Heart left ventricle (tissue), 16 donors: Measurements from ENCODE around the gene MEX3C. TPM values are rescaled to one million over a fixed set of nuclear protein-coding genes. Genes with fewer than 3 reads are reported as not detected.
A peak's percentile ranks its signal among the peaks of the same experiment; 100 is the strongest.

Experiments
- ATAC-seq, 4 donors: fragments of 200-7000 bp; cut with Tn5 transposase; one replicate each; pipeline ENCODE4 v1.9.1; 2020 to 2022; ENCODE audit warnings: moderate library complexity in 4 of 4, mild to moderate bottlenecking in 3 of 4, moderate number of reproducible peaks in 1 of 4
- DNase-seq, 5 donors: peaks; one replicate each; pipeline ENCODE4 v3.0.0-alpha.2; 2020
- H3K27ac ChIP-seq, 12 donors: fragments of 200-600 bp; sonication (generic) in 4 of 12; one replicate each; pipeline versions ENCODE4 v1.5.0 to v1.8.0; 2016 to 2022; ENCODE audit warnings: mild to moderate bottlenecking in 2 of 12
- H3K27me3 ChIP-seq, 9 donors: fragments of 200-600 bp; sonication (generic) in 2 of 9; one replicate each; pipeline versions ENCODE4 v1.5.1 to v1.8.0; 2016 to 2022; ENCODE audit warnings: mild to moderate bottlenecking in 3 of 9
- H3K36me3 ChIP-seq, 9 donors: fragments of 200-600 bp; sonication (generic) in 2 of 9; one replicate each; pipeline versions ENCODE4 v1.5.0 to v1.8.0; 2018 to 2022; ENCODE audit warnings: mild to moderate bottlenecking in 2 of 9
- H3K4me1 ChIP-seq, 12 donors: fragments of 200-600 bp; sonication (generic) in 4 of 12; one replicate each; pipeline versions ENCODE4 v1.5.0 to v1.8.0; 2016 to 2022; ENCODE audit warnings: mild to moderate bottlenecking in 3 of 12
- H3K4me3 ChIP-seq, 12 donors: fragments of 200-600 bp; sonication (generic) in 4 of 12; one replicate each; pipeline versions ENCODE4 v1.5.0 to v1.8.0; 2017 to 2022; ENCODE audit warnings: mild to moderate bottlenecking in 9 of 12, moderate library complexity in 4 of 12
- H3K9me3 ChIP-seq, 12 donors: fragments of 200-600 bp; sonication (generic) in 4 of 12; one replicate each; pipeline versions ENCODE4 v1.5.0 to v1.8.0; 2016 to 2022; ENCODE audit warnings: mild to moderate bottlenecking in 1 of 12
- POLR2A ChIP-seq, 2 donors: fragments of 450-650 bp; IDR thresholded peaks; one replicate each; pipeline ENCODE4 v1.6.1; 2017; ENCODE audit warnings: antibody characterized with exemption in 2 of 2, mild to moderate bottlenecking in 2 of 2, moderate library complexity in 2 of 2
- WGBS, 4 donors: extraction: QIAGEN DNeasy Blood & Tissue Kit in 2 of 4; methylation state at CpG; one replicate each; pipeline versions ENCODE4 v1.1.5 to v1.1.7; 2013 to 2018; 5-methylcytosine and 5-hydroxymethylcytosine counted together
- intact Hi-C, 10 donors: fragments of 100-400 bp; cut with DNase I; formaldehyde crosslinking; loops; one replicate each; pipeline versions ENCODE4 v1.11.1 to v1.14.2; 2022
- polyA plus RNA-seq, 2 donors: library from polyadenylated mRNA; stranded (reverse); fragments of 200-250 nt; gene quantifications; one replicate each; pipeline ENCODE4 v1.2.3, GENCODE V29; 2013
- total RNA-seq, 9 donors: library from RNA; depleted of rRNA in 2 of 9; stranded (reverse); fragments of >200 nt in 2 of 9; fragmentation: NEBNext Ultra II Directional in 3 of 9; extraction: Animal tissue kit (Norgen Biotek cat#: 25700) in 3 of 9; gene quantifications; one replicate each; pipeline versions ENCODE4 v1.1.0 to v1.2.4, GENCODE V29; 2016 to 2023
- TF ChIP-seq, protein P1 (sequence below), 12 donors: fragments of 200-600 bp; sonication (generic) in 4 of 12; IDR thresholded peaks; one replicate each; pipeline versions ENCODE4 v1.5.0 to v1.8.0; 2018 to 2022; ENCODE audit warnings: antibody characterized with exemption in 12 of 12, mild to moderate bottlenecking in 5 of 12
- donor health status: ischemic (EF 13 %, LVEDD 7.1; RV severe dilation, severe dysfunction).
- donor health status: healthy with polysubstance abuse.
- donor health status: DM: no; HTN: yes; CAD: no.
- donor health status: DM: no; HTN: no; CAD: no.
- donor health status: ischemic (EF 25% LVEDD 6.9; RV normal size, moderate dysfunction).
- donor health status: ischemic (EF 25% LVEDD 5.7; RV mildly dilated, moderate dysfunction).
- donor health status: healthy.
- donor health status: DM: yes; HTN: yes; CAD: no.
- donor health status: ischemic (EF 35%, LVEDD 5.7; RV mildly dilated, moderate dysfunction).
- donor health status: nonischemic (EF 11% LVEDD 7.7; RV severe dilation, severe dysfunction).
- donor health status: DM: yes; HTN: yes; CAD: no.
- donor health status: PGD.
- donor health status: ischemic (EF 29% LVEDD 5.4; RV normal size, mild dysfunction).
- donor health status: nonischemic (EF 23%, LVEDD 6.1; RV moderate dilation, normal function).

The MEX3C gene
- total and polyA plus RNA-seq, 11 donors, result 6.2 to 28.2 (median 20.6) TPM

DNA sequence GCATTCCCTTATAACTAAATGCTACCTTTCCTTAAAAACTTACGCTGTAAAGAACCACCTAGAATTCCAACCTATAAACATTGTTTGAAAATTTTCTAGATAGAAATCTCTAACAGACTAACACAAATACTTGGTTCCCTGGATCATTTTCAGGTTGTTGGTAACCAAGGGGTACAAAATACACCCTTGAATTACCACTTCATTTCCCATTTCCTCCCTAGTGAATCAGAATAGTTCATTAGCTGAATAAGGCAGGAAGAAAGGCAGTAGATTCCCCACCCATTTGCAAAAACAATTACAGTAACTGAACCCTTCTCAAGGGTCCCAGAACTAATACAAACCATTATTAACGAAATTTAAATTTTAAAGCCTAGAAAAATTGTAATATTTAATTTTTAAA is 5.5 kb downstream of the MEX3C start:
- H3K9me3 ChIP-seq, result no peaks in the 10 kb centered on the region
- peaks cover 7 to 83% (median 61%) of the 10 kb centered on the region in 12 donors for H3K4me1 ChIP-seq
- 58 to 66% (median 62%) methylated on average over 2 of the region's 2 CpGs for WGBS, 4 donors
- peak overlapping the region in 1 of 12 donors; percentile 7 for H3K4me3 ChIP-seq
- peak overlapping the region in 8 of 12 donors; percentile 2 to 28 (median 18) for H3K27ac ChIP-seq
- ATAC-seq (no peak), DNase-seq (no peak)
- H3K36me3 ChIP-seq, result no peaks in the 10 kb centered on the region
- H3K27me3 ChIP-seq, result no peaks in the 10 kb centered on the region
- intact Hi-C loops, result loop anchor here in 2 of 10 donors (5.0 to 10.0 kb wide), 2 partner anchors 157 to 315 kb away; partner anchors contain the start of genes ME2 (in 1 of the 2) and SMAD4 (in 1 of the 2)
- TF ChIP-seq, protein P1, sequence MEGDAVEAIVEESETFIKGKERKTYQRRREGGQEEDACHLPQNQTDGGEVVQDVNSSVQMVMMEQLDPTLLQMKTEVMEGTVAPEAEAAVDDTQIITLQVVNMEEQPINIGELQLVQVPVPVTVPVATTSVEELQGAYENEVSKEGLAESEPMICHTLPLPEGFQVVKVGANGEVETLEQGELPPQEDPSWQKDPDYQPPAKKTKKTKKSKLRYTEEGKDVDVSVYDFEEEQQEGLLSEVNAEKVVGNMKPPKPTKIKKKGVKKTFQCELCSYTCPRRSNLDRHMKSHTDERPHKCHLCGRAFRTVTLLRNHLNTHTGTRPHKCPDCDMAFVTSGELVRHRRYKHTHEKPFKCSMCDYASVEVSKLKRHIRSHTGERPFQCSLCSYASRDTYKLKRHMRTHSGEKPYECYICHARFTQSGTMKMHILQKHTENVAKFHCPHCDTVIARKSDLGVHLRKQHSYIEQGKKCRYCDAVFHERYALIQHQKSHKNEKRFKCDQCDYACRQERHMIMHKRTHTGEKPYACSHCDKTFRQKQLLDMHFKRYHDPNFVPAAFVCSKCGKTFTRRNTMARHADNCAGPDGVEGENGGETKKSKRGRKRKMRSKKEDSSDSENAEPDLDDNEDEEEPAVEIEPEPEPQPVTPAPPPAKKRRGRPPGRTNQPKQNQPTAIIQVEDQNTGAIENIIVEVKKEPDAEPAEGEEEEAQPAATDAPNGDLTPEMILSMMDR (IDR thresholded peaks at IDR 0.05), result no peak
- no peak for TF ChIP-seq POLR2A (IDR thresholded peaks at IDR 0.05)

DNA sequence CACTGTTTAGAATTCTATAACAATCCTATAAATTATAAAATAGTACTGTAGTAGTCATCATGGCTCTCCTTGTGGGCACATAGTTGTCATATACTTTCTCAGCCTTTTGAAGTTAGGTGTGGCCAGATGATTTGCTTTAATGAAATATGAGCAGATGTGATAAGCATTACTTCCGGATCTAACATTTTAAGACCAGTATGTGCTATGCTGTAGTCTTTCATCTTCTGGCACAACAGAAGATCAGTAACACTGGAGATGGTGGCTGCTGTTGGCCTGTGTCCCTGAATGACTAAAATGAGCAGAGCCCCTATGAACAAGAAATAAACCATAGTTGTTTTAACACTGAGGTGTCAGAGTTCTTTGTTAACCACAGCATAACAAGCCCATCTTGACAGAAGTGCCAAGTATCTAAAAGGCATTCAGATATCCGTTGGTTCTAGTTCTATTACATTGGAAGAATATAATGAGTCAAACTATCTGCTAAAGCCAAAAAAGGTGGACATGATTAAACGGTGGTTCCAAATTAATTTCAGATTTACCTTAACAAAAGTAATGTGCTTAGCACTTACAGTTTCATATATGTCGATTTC is 6.3 kb downstream of the MEX3C start:
- H3K4me1 ChIP-seq, result peaks cover 7 to 91% (median 67%) of the 10 kb centered on the region in 12 donors
- TF ChIP-seq, protein P1 (IDR thresholded peaks at IDR 0.05), result no peak
- TF ChIP-seq POLR2A (IDR thresholded peaks at IDR 0.05), result no peak
- H3K9me3 ChIP-seq, result no peaks in the 10 kb centered on the region
- DNase-seq (no peak), ATAC-seq (peak; percentile 8 to 33 (median 12))
- peak overlapping the region in 1 of 12 donors; percentile 2 for H3K4me3 ChIP-seq
- intact Hi-C loops, result loop anchor here in 2 of 10 donors (5.0 to 10.0 kb wide), 2 partner anchors 156 to 314 kb away; partner anchors contain the start of genes ME2 (in 1 of the 2) and SMAD4 (in 1 of the 2)
- H3K36me3 ChIP-seq, result no peaks in the 10 kb centered on the region
- WGBS, 4 donors, result 19 to 25% (median 23%) methylated on average over 4 of the region's 4 CpGs
- H3K27ac ChIP-seq, result peak overlapping the region in 7 of 12 donors; percentile 2 to 28 (median 20)
- no peaks in the 10 kb centered on the region for H3K27me3 ChIP-seq

DNA sequence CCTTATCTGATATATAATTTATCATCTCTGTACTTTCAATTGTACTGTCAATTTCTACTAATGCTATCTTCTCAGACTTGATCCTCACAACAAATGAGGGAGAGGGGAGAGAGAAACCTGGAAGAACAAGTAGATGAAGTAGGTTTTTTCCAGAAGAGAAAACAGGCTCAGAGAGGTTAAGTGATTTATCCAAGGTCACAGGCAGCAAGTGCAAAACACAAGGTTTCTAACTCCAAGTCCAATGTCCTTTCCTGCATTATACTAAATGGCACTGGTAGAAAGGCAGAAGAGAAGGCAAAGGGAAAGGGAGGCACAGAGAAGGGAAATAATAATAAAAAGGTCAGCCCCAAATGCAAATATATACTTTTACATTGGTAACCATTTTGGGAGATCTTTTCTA is 7.5 kb downstream of the MEX3C start:
- no peaks in the 10 kb centered on the region for H3K36me3 ChIP-seq
- H3K27me3 ChIP-seq, result no peaks in the 10 kb centered on the region
- H3K4me3 ChIP-seq, result no peak overlapping the region
- intact Hi-C loops, result loop anchor here in 2 of 10 donors (5.0 to 10.0 kb wide), 2 partner anchors 155 to 313 kb away; partner anchors contain the start of genes ME2 (in 1 of the 2) and SMAD4 (in 1 of the 2)
- no peak for DNase-seq
- no peak for ATAC-seq
- peaks cover 7 to 87% (median 63%) of the 10 kb centered on the region in 12 donors for H3K4me1 ChIP-seq
- H3K9me3 ChIP-seq, result no peaks in the 10 kb centered on the region
- H3K27ac ChIP-seq, result no peak overlapping the region
- TF ChIP-seq POLR2A (IDR thresholded peaks at IDR 0.05), result no peak
- TF ChIP-seq, protein P1 (IDR thresholded peaks at IDR 0.05), result no peak

DNA sequence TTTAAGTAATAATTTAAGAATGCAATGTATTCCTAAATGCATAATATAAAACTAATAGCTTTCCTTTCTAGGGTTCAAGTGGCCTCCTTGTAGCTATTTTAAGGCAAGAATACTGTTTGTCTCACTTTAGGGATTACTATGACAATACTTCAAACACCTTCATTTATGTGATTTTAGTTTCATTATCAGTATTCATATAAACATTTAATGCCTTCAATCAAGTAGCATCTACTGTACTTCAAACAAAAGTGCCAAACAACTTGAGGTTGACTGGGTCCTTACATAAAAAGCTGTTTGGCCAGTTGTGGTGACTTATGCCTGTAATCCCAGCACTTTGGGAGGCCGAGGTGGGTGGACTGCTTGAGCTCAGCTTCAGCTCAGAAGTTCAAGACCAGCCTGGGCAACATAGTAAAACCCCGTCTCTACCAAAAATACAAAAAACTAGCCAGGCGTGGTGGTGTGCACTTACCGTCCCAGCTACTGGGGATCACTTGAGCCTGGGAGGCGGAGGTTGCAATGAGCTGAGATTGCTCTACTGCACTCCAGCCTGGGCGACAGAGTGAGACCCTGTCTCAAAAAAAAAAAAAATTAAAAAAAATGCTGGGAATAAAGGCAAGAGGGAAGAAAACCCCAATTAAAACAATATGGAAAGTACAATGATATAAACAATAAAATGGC is 9.3 kb downstream of the MEX3C start:
- Histone ChIP-seq H3K4me3 (no peak overlapping the region), H3K27ac (no peak overlapping the region), H3K9me3 (no peaks in the 10 kb centered on the region), H3K36me3 (peaks cover 0 to 3% (median 0%) of the 10 kb centered on the region in 9 donors), H3K4me1 (peaks cover 7 to 74% (median 44%) of the 10 kb centered on the region in 12 donors), H3K27me3 (no peaks in the 10 kb centered on the region)
- ATAC-seq (no peak), DNase-seq (no peak)
- WGBS, 4 donors, result 88 to 94% (median 94%) methylated on average over 6 of the region's 6 CpGs
- intact Hi-C loops, result no loop called here
- TF ChIP-seq, protein P1 (IDR thresholded peaks at IDR 0.05), result no peak
- no peak for TF ChIP-seq POLR2A (IDR thresholded peaks at IDR 0.05)
